K562 (cell line): ENCODE data around the gene ATP5F1D. TPM values are rescaled to one million over a fixed set of nuclear protein-coding genes. Genes with fewer than 3 reads are reported as not detected.
A peak's percentile ranks its signal among the peaks of the same experiment; 100 is the strongest.

Experiments used
- CHD7 ChIP-seq: fragments of 200-600 bp; sonication (generic); IDR thresholded peaks from one replicate; pipeline ENCODE4 v1.6.1; 2012; ENCODE audit warnings: mild to moderate bottlenecking, low read depth, low read length, inconsistent platforms
- MLX ChIP-seq, 2 experiments: fragments of 450-650 bp in 1 of 2; sonication (generic) in 1 of 2; formaldehyde crosslinking; conservative IDR thresholded peaks; 2 replicates each; pipeline versions ENCODE4 v1.4.0 to v1.8.1; 2020 to 2022; ENCODE audit warnings: mild to moderate bottlenecking in 1 of 2, missing genetic modification reagents in 1 of 2
- NCOA4 ChIP-seq: fragments of 450-650 bp; IDR thresholded peaks from 2 replicates; pipeline ENCODE4 v1.6.1; 2018; ENCODE audit warnings: mild to moderate bottlenecking; ENCODE audit not compliant: partially characterized antibody
- NR3C1 ChIP-seq: sonication (generic); formaldehyde crosslinking; IDR thresholded peaks from 2 replicates; pipeline ENCODE4 v1.8.1; 2022; ENCODE audit warnings: missing genetic modification reagents
- RFX7 ChIP-seq: fragments of 250-450 bp; sonication (Bioruptor Pico); IDR thresholded peaks from 2 replicates; pipeline ENCODE4 v1.5.1; 2021; ENCODE audit warnings: mild to moderate bottlenecking
- RNF2 ChIP-seq: sonication (generic); IDR thresholded peaks from 2 replicates; pipeline ENCODE4 v1.6.1; 2016
- SAP30 ChIP-seq: fragments of 200-600 bp; sonication (generic); IDR thresholded peaks from 2 replicates; pipeline ENCODE4 v1.6.1; 2012; ENCODE audit warnings: borderline replicate concordance, low read depth, mild to moderate bottlenecking, moderate library complexity, low read length, control low read depth, inconsistent platforms; ENCODE audit not compliant: insufficient read depth, poor library complexity, severe bottlenecking
- ZBTB26 ChIP-seq: fragments of 450-650 bp; formaldehyde crosslinking; IDR thresholded peaks from 2 replicates; pipeline ENCODE4 v1.4.0; 2022; ENCODE audit warnings: missing genetic modification characterization
- ZNF41 ChIP-seq: fragments of 250-450 bp; sonication (Bioruptor Pico); conservative IDR thresholded peaks from 2 replicates; pipeline ENCODE4 v1.4.0; 2020; ENCODE audit warnings: mild to moderate bottlenecking
- ZNF639 ChIP-seq, 2 experiments: fragments of 200-800 bp in 1 of 2; sonication (Bioruptor generic) in 1 of 2; sonication (generic) in 1 of 2; formaldehyde crosslinking in 1 of 2; IDR thresholded peaks in 1 of 2; conservative IDR thresholded peaks in 1 of 2; 2 replicates each; pipeline versions ENCODE4 v1.5.0 to v1.6.1; 2016 to 2020; ENCODE audit warnings: missing compliant biosample characterization in 1 of 2, missing genetic modification characterization in 1 of 2, missing genetic modification reagents in 1 of 2
- polyA plus RNA-seq, 8 experiments: library from polyadenylated mRNA; depleted of rRNA in 4 of 8; stranded (reverse) in 5 of 8; unstranded in 3 of 8; fragments of >200 nt; fragmentation: Nextera tagmentation in 2 of 8; fragmentation: Illumina TruSeq in 1 of 8; extraction: Ambion mirVana in 2 of 8; extraction: Trizol in 1 of 8; gene quantifications; 2 replicates each; pipeline versions ENCODE4 v1.2.1 to v1.2.3, GENCODE V29; 2011 to 2014; ENCODE audit warnings: inconsistent platforms in 1 of 8, missing spikeins in 1 of 8
- total RNA-seq, 7 experiments: library from RNA; depleted of rRNA in 6 of 7; stranded (reverse); fragments of >200 nt in 6 of 7; fragmentation: Illumina TruSeq in 2 of 7; extraction: Trizol in 2 of 7; gene quantifications; 2 replicates each; pipeline versions ENCODE4 v1.2.1 to v1.2.3, GENCODE V29; 2011 to 2021; ENCODE audit warnings: low replicate concordance in 1 of 7

The ATP5F1D gene
- total and polyA plus RNA-seq, 9 of the 15 experiments (the other 6 are each of a cell fraction or from before 2014, with no cell fraction given) = 3.9 to 409 (median 36.8) TPM

- no peak for TF ChIP-seq CHD7
- no peak for TF ChIP-seq NCOA4
- peak in 1 of 2 experiments; percentile 89; a peak in 2 of 4 replicates for TF ChIP-seq ZNF639 (CRISPR knock-in tag; conservative IDR thresholded peaks at IDR 0.05 in 1 of 2, IDR thresholded peaks at IDR 0.05 in 1 of 2)
- no peak for TF ChIP-seq ZBTB26 (CRISPR knock-in tag)
- no peak for TF ChIP-seq RFX7 (CRISPR knock-in tag)
- no peak for TF ChIP-seq NR3C1 (CRISPR knock-in tag)
- TF ChIP-seq RNF2 = 0 out of 2 replicates have a peak, but pooled peaks have one; percentile 20
- no peak for TF ChIP-seq ZNF41 (CRISPR knock-in tag)
- TF ChIP-seq MLX (CRISPR knock-in tag; conservative IDR thresholded peaks at IDR 0.05) = 0 out of 4 replicates have a peak, but pooled peaks of 1 of the 2 experiments have one; percentile 49
- peak; percentile 42 for TF ChIP-seq SAP30
Measured at GRCh38 chr19:1239796-1240737, 1.5 kb upstream of the ATP5F1D start (continued).
